BLaER1 treated with 17β-estradiol and CSF1 and Interleukin-3, amounts not matched to agents 10 nM and 100 nM (cell line): ENCODE results near the gene JKAMP.

Source experiments
- H3K27ac ChIP-seq, 11 experiments: shearing (Covaris generic); formaldehyde crosslinking; 2 replicates each; pipeline ENCODE4 v1.8.1; 2022
- H3K27me3 ChIP-seq, 11 experiments: shearing (Covaris generic); formaldehyde crosslinking; 2 replicates each; pipeline ENCODE4 v1.8.1; 2022
- H3K36me3 ChIP-seq, 11 experiments: shearing (Covaris generic); formaldehyde crosslinking; 2 replicates each; pipeline ENCODE4 v1.8.1; 2022
- H3K4me1 ChIP-seq, 10 experiments: shearing (Covaris generic); formaldehyde crosslinking; 2 replicates each; pipeline ENCODE4 v1.8.1; 2022
- H3K4me2 ChIP-seq, 11 experiments: shearing (Covaris generic); formaldehyde crosslinking; 2 replicates each; pipeline ENCODE4 v1.8.1; 2022
- H3K4me3 ChIP-seq, 10 experiments: shearing (Covaris generic); formaldehyde crosslinking; 2 replicates each; pipeline ENCODE4 v1.8.1; 2022
- H3K9ac ChIP-seq, 11 experiments: shearing (Covaris generic); formaldehyde crosslinking; 2 replicates each; pipeline ENCODE4 v1.8.1; 2022
- H3K9me3 ChIP-seq, 11 experiments: shearing (Covaris generic); formaldehyde crosslinking; replicated peaks in 1 of 11; 2 replicates each; pipeline ENCODE4 v1.8.1; 2022
- H4K20me1 ChIP-seq, 11 experiments: shearing (Covaris generic); formaldehyde crosslinking; 2 replicates each; pipeline ENCODE4 v1.8.1; 2022
- Cebpa-rat ChIP-seq, 11 experiments: shearing (Covaris generic); IDR thresholded peaks; 2 replicates each; pipeline ENCODE4 v1.8.1; 2022

Gene JKAMP

GRCh38 chr14:59455411-59455810 lies 28.9 kb upstream of the JKAMP start:
- H3K9ac ChIP-seq = no peak overlapping the region
- H3K4me1 ChIP-seq = no peaks in the 10 kb centered on the region
- peaks cover 0 to 22% (median 9%) of the 10 kb centered on the region in 11 experiments; a peak in 12 of 22 replicates for H3K36me3 ChIP-seq
- H3K4me3 ChIP-seq = no peak overlapping the region
- no peaks in the 10 kb centered on the region for H3K27me3 ChIP-seq
- no peaks in the 10 kb centered on the region for H4K20me1 ChIP-seq
- H3K4me2 ChIP-seq = no peak overlapping the region
- no peak overlapping the region for H3K27ac ChIP-seq
- no peaks in the 10 kb centered on the region; a peak in 1 of 22 replicates for H3K9me3 ChIP-seq
- TF ChIP-seq Cebpa-rat (IDR thresholded peaks at IDR 0.05) = no peak

DNA sequence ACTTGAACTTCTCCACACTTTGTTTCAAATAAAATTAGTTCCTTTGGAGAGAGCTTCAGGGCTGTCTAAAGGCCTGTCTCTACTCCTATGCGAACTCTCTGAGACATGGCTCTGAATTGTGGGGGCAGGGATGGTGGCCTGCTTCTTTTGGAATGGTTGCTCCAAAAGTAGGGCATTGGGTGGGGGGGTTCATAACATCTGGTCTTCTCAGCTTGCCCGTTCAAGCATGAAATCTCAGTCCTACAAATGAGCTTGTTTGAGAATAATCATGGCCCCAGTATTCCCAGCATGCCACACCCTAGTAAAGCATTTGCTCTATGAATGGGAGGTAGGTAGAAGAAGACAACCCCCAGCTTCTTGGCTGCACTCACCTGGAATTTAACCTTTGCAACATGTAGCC lies 25.8 kb upstream of the JKAMP start:
- peaks cover 0 to 25% (median 11%) of the 10 kb centered on the region in 11 experiments; a peak in 13 of 22 replicates for H3K36me3 ChIP-seq

DNA sequence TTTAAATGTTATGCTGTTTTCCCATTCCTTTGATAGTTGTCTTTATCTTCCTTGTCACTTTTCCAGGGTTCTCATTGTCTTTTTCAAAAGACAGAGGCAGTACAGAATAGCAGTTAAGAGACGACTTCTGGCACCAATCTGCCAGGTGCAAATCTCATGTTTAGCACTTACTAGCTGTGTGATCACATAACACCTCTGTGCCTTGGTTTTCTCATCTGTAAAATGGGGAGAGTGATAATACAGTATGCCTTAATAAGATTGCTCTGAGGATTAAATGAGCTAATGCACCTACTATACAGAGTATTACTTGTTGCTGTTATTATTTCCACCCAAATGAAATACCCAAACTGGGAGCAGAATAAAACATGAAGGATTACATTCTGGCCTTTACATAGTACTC lies 23.9 kb upstream of the JKAMP start:
- Histone ChIP-seq H3K4me1 (peaks cover 8 to 16% (median 11%) of the 10 kb centered on the region in 10 experiments), H3K36me3 (peaks cover 0 to 18% (median 9%) of the 10 kb centered on the region in 11 experiments; a peak in 13 of 22 replicates), H3K4me2 (no peak overlapping the region), H3K9me3 (no peaks in the 10 kb centered on the region; a peak in 1 of 22 replicates), H3K4me3 (no peak overlapping the region), H3K27me3 (peaks cover 26 to 32% (median 29%) of the 10 kb centered on the region in 11 experiments), H4K20me1 (peaks cover 0 to 24% (median 20%) of the 10 kb centered on the region in 11 experiments; a peak in 18 of 22 replicates), H3K9ac (no peak overlapping the region), H3K27ac (no peak overlapping the region)
- no peak for TF ChIP-seq Cebpa-rat (IDR thresholded peaks at IDR 0.05)

More for the DNA sequence above, 25.8 kb upstream of the JKAMP start:
- H3K4me2 ChIP-seq = no peak overlapping the region
- no peak for TF ChIP-seq Cebpa-rat (IDR thresholded peaks at IDR 0.05)
- peaks cover 7 to 13% (median 10%) of the 10 kb centered on the region in 11 experiments for H3K27me3 ChIP-seq
- H3K4me1 ChIP-seq = no peaks in the 10 kb centered on the region
- peaks cover 0 to 5% (median under 1%) of the 10 kb centered on the region in 11 experiments; a peak in 13 of 22 replicates for H4K20me1 ChIP-seq
- no peak overlapping the region for H3K4me3 ChIP-seq
- H3K27ac ChIP-seq = no peak overlapping the region
- no peak overlapping the region for H3K9ac ChIP-seq
- no peaks in the 10 kb centered on the region; a peak in 1 of 22 replicates for H3K9me3 ChIP-seq

- H3K36me3 ChIP-seq = peaks cover 0 to 10% (median 4%) of the 10 kb centered on the region in 11 experiments; a peak in 6 of 22 replicates
- no peaks in the 10 kb centered on the region; a peak in 1 of 22 replicates for H3K9me3 ChIP-seq
- no peak overlapping the region for H3K9ac ChIP-seq
- H3K27me3 ChIP-seq = peaks cover 36 to 46% (median 43%) of the 10 kb centered on the region in 11 experiments
- H3K4me3 ChIP-seq = no peak overlapping the region
- H4K20me1 ChIP-seq = peaks cover 0 to 38% (median 33%) of the 10 kb centered on the region in 11 experiments; a peak in 18 of 22 replicates
- H3K27ac ChIP-seq = no peak overlapping the region
- no peak overlapping the region for H3K4me2 ChIP-seq
- peaks cover 8 to 16% (median 12%) of the 10 kb centered on the region in 10 experiments for H3K4me1 ChIP-seq
- TF ChIP-seq Cebpa-rat (IDR thresholded peaks at IDR 0.05) = no peak
These were observed 22.4 kb upstream of the JKAMP start for GRCh38 chr14:59461891-59462290.

DNA sequence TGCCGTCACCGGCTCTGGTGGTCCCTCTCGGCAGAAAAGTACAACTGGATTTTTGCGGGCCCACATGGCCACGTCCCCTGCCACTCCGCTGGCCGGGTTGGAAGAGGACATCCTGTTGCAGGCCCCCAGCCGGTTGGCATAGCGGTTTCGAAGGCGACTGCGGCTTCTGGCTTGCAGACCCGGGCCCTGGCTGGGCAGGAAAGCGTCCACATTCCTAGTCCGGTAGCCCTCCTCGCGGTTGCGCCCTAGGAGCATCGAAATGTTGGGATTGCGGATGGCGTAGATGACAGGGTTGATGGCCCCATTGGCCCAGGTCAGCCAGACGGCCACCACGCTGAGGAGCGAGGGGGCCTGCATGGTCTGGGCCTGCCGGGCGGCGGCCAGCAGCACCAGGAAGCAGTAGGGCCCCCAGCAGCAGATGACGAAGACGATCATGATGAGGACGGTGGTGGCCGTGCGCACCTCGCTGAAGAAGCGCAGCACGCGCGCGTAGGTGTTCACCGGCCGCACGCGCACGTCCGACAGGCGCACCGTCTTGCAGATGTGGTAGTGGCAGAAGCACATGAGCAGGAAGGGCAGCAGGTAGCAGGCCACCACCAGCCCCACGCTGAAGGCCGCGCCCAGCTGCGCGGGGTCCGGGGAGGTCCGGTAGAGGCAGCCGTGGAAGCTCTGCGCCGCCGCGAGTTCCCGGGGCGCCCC lies 20.4 kb upstream of the JKAMP start:
- H3K4me3 ChIP-seq = peak overlapping the region; percentile 58 to 78 (median 69)
- peak overlapping the region; percentile 87 to 100 (median 98) for H3K4me2 ChIP-seq
- H4K20me1 ChIP-seq = peaks cover 0 to 47% (median 33%) of the 10 kb centered on the region in 11 experiments; a peak in 18 of 22 replicates
- peaks cover 0 to 16% (median 1%) of the 10 kb centered on the region in 11 experiments; a peak in 3 of 22 replicates for H3K36me3 ChIP-seq
- peak overlapping the region; percentile 28 to 74 (median 59); a peak in 19 of 22 replicates for H3K9ac ChIP-seq
- TF ChIP-seq Cebpa-rat (IDR thresholded peaks at IDR 0.05) = no peak
- H3K9me3 ChIP-seq = no peaks in the 10 kb centered on the region
- H3K4me1 ChIP-seq = peaks cover 8 to 16% (median 12%) of the 10 kb centered on the region in 10 experiments
- peaks cover 36 to 49% (median 43%) of the 10 kb centered on the region in 11 experiments for H3K27me3 ChIP-seq
- no peak overlapping the region for H3K27ac ChIP-seq

GRCh38 chr14:59464486-59465315 lies 19.6 kb upstream of the JKAMP start:
- Histone ChIP-seq H3K36me3 (peaks cover 0 to 24% (median 4%) of the 10 kb centered on the region in 11 experiments; a peak in 9 of 22 replicates), H3K9ac (peak overlapping the region; percentile 28 to 74 (median 59); a peak in 21 of 22 replicates), H3K4me3 (peak overlapping the region; percentile 58 to 78 (median 69)), H3K27me3 (peaks cover 36 to 49% (median 43%) of the 10 kb centered on the region in 11 experiments), H4K20me1 (peaks cover 0 to 47% (median 33%) of the 10 kb centered on the region in 11 experiments; a peak in 18 of 22 replicates), H3K4me1 (peaks cover 8 to 16% (median 12%) of the 10 kb centered on the region in 10 experiments), H3K9me3 (no peaks in the 10 kb centered on the region), H3K27ac (peak overlapping the region in 2 of 11 experiments; percentile 7 to 33; a peak in 2 of 22 replicates), H3K4me2 (peak overlapping the region; percentile 87 to 100 (median 98))
- TF ChIP-seq Cebpa-rat (IDR thresholded peaks at IDR 0.05) = no peak

DNA sequence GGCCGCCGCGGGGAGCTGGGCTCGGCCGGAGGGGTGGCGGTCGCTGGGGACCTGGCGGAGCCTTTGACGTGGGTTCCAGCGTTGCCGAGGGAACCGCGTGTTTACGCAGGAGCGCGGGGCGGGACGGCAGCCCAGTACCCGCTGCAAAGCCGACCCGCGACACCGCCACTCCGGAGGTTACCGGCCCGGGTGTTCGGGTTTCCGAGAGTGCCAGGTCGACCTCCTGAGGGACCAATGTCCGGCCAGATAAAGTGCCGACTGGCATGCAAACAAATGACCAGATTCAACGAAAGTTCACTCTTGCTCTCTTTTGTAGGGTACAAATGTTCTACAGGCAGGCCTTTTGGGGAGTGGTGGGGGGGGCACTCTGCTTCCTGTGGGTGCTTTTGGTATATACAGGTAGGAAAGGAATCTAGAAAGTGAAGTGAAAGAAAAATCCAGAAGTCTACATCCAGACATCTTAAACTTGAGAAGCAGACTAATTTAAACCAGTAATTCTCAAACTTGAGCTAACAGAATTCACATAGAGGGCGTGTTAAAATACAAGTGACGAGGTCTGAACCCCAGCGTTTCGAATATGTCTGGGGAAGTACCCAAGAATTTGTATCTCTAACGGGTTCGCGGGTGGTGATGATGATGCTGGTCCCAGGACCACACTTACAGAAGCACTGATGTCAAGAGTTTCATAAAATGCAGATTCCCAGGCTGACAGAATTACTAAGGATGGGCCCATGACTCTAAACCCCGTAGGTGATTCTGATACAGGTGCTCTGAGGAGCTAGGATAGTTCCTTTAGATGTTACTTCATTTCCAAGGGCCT lies 18.8 kb upstream of the JKAMP start, which contains the start of gene GPR135:
Gene GPR135 (minus strand): TSS at position 65 of the 820 bp plus-strand sequence. CDS start 154 bp downstream, outside the sequence.
- peaks cover 0 to 26% (median 10%) of the 10 kb centered on the region in 11 experiments; a peak in 14 of 22 replicates for H3K36me3 ChIP-seq
- peak within 1 kb of the TSS in 2 of 11 experiments; percentile 7 to 33; a peak in 2 of 22 replicates for H3K27ac ChIP-seq
- peaks cover 36 to 49% (median 43%) of the 10 kb centered on the region in 11 experiments for H3K27me3 ChIP-seq
- no peak for TF ChIP-seq Cebpa-rat (IDR thresholded peaks at IDR 0.05)
- H3K9ac ChIP-seq = peak within 1 kb of the TSS; percentile 28 to 74 (median 59); a peak in 21 of 22 replicates
- H3K4me2 ChIP-seq = peak within 1 kb of the TSS; percentile 87 to 100 (median 98)
- peaks cover 0 to 47% (median 33%) of the 10 kb centered on the region in 11 experiments; a peak in 18 of 22 replicates for H4K20me1 ChIP-seq
- peaks cover 8 to 16% (median 12%) of the 10 kb centered on the region in 10 experiments for H3K4me1 ChIP-seq
- H3K9me3 ChIP-seq = no peaks in the 10 kb centered on the region
- peak within 1 kb of the TSS; percentile 58 to 78 (median 69) for H3K4me3 ChIP-seq

DNA sequence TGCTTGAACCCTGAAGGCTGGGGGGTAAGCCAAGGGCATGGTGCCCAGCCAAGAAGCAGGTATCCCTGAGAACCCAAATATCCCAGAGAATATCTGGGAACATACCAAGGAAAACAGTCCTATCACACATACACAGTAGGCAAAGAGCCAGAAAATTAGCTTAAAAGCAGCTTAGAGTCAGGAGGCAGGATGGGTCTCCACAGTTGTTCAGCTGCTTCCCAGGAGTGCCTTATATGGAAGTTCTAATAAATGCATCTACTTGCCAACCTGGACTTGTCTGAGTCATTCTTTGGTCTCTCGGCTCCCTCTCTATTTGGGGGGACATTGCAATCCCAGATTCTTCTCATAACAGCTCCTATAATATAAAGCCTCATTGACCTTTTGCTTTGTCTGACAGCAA lies 10.1 kb upstream of the JKAMP start:
- Histone ChIP-seq H3K4me1 (no peaks in the 10 kb centered on the region), H3K4me2 (no peak overlapping the region), H3K27me3 (no peaks in the 10 kb centered on the region), H3K27ac (no peak overlapping the region), H3K9me3 (no peaks in the 10 kb centered on the region), H3K9ac (no peak overlapping the region), H3K4me3 (no peak overlapping the region), H3K36me3 (peaks cover 56 to 94% (median 74%) of the 10 kb centered on the region in 11 experiments), H4K20me1 (peaks cover 0 to 14% (median 0%) of the 10 kb centered on the region in 11 experiments; a peak in 3 of 22 replicates)
- no peak for TF ChIP-seq Cebpa-rat (IDR thresholded peaks at IDR 0.05)
